GM21576 (cell line): Measurements from ENCODE around the gene CEACAM3.
"Not testable (repeated sequence)": the region's sequence is repeated elsewhere in the genome, so short reads cannot be mapped to it uniquely, and the experiment has no call there.

Experiments
- ATAC-seq: cut with Tn5 transposase; IDR thresholded peaks from one replicate; pipeline ENCODE4 v1.9.1; 2021; ENCODE audit warnings: mild to moderate bottlenecking, moderate library complexity; ENCODE audit not compliant: unreplicated experiment

The CEACAM3 gene

GRCh38 chr19:41796362-41796761, at the start of gene CEACAM3:
CEACAM3 (plus strand) TSS chr19:41796587; CDS start chr19:41796678, 91 bp downstream.
- no peak for ATAC-seq

- no peak for ATAC-seq
Measured at GRCh38 chr19:41746593-41747227, 49.7 kb upstream of the CEACAM3 start.

- ATAC-seq: no peak
Measured at GRCh38 chr19:41748012-41748411, 48.4 kb upstream of the CEACAM3 start.

GRCh38 chr19:41750248-41751134, 45.9 kb upstream of the CEACAM3 start:
- not testable (repeated sequence) for ATAC-seq

- no peak for ATAC-seq
Measured at GRCh38 chr19:41753159-41753558, 43.2 kb upstream of the CEACAM3 start.

GRCh38 chr19:41753936-41754529, 42.4 kb upstream of the CEACAM3 start:
- ATAC-seq: no peak

- no peak for ATAC-seq
Measured at GRCh38 chr19:41755328-41755913, 41.0 kb upstream of the CEACAM3 start, which contains the start of gene CEACAM6. CEACAM6 (plus strand) TSS chr19:41755530; CDS start chr19:41755639, 109 bp downstream.

- no peak for ATAC-seq
Measured at GRCh38 chr19:41758846-41759245, 37.5 kb upstream of the CEACAM3 start.

- no peak for ATAC-seq
Measured at GRCh38 chr19:41767115-41767514, 29.3 kb upstream of the CEACAM3 start.

- not testable (repeated sequence) for ATAC-seq
Measured at GRCh38 chr19:41768105-41768504, 28.3 kb upstream of the CEACAM3 start.

GRCh38 chr19:41769608-41770007, 26.8 kb upstream of the CEACAM3 start:
- ATAC-seq: no peak

- no peak for ATAC-seq
Measured at GRCh38 chr19:41771410-41771809, 25.0 kb upstream of the CEACAM3 start.

GRCh38 chr19:41774515-41774980, 21.8 kb upstream of the CEACAM3 start:
- no peak for ATAC-seq

GRCh38 chr19:41776700-41777099, 19.7 kb upstream of the CEACAM3 start:
- no peak for ATAC-seq

GRCh38 chr19:41783612-41784011, 12.8 kb upstream of the CEACAM3 start:
- ATAC-seq: no peak

GRCh38 chr19:41784312-41784711, 12.1 kb upstream of the CEACAM3 start:
- ATAC-seq: no peak

- ATAC-seq: no peak
Measured at GRCh38 chr19:41784743-41785142, 11.6 kb upstream of the CEACAM3 start.

- ATAC-seq: no peak
Measured at GRCh38 chr19:41785653-41786052, 10.7 kb upstream of the CEACAM3 start.

- ATAC-seq: no peak
Measured at GRCh38 chr19:41787055-41787454, 9.3 kb upstream of the CEACAM3 start.

GRCh38 chr19:41788518-41788917, 7.9 kb upstream of the CEACAM3 start:
- ATAC-seq: not testable (repeated sequence)

- ATAC-seq: not testable (repeated sequence)
Measured at GRCh38 chr19:41789053-41789452, 7.3 kb upstream of the CEACAM3 start.
